SK-N-MC (cell line): ENCODE data around the gene AHCYL1.

Source experiments
- EZH2 ChIP-seq: fragments of 200-600 bp; sonication (generic); IDR thresholded peaks from one replicate; pipeline ENCODE4 v1.6.1; 2017; ENCODE audit warnings: antibody characterized with exemption
- POLR2AphosphoS5 ChIP-seq: IDR thresholded peaks from 2 replicates; pipeline ENCODE4 v1.6.1; 2012; ENCODE audit warnings: mild to moderate bottlenecking, low read depth, low read length, borderline replicate concordance

GRCh38 chr1:110021285-110021684 lies 36.7 kb downstream of the AHCYL1 start:
- TF ChIP-seq POLR2AphosphoS5, result no peak
- TF ChIP-seq EZH2, result no peak
